Measurements from ENCODE around the gene NFIB. TPM values are rescaled to one million over a fixed set of nuclear protein-coding genes. Genes with fewer than 3 reads are reported as not detected.
A peak's percentile ranks its signal among the peaks of the same experiment; 100 is the strongest.

Gene NFIB
- total and polyA plus RNA-seq, 2 of the 8 experiments (the other 6 are each of a cell fraction or from before 2014, with no cell fraction given), result 2.6 to 13.1 TPM

GRCh38 chr9:14203356-14204056 is 110.4 kb downstream of the NFIB start:
- Histone ChIP-seq H2BK5ac (ENCODE audit: low read depth, low read length) (no peak overlapping the region), H2BK20ac (ENCODE audit: low read length) (no peak overlapping the region), H2AFZ (ENCODE audit: low read length) (no peak overlapping the region), H3K27me3 (replicated peaks in 1 of 4; ENCODE audit: control insufficient read depth in 3 of 4, extremely low read depth in 1 of 4, insufficient read depth in 3 of 4, low read length in 3 of 4) (no peaks in the 10 kb centered on the region), H3K36me3 (ENCODE audit: control insufficient read depth in 2 of 4, insufficient read depth in 4 of 4, low read length in 3 of 4) (no peaks in the 10 kb centered on the region), H3K9me3 (ENCODE audit: insufficient read depth in 2 of 2, low read depth in 1 of 2, low read length in 1 of 2) (no peaks in the 10 kb centered on the region), H3K23ac (ENCODE audit: insufficient read length) (no peak overlapping the region), H3K4me3 (ENCODE audit: extremely low read depth in 1 of 4, insufficient read depth in 2 of 4, low read depth in 3 of 4, low read length in 4 of 4) (no peak overlapping the region), H3K4me1 (replicated peaks in 1 of 4; ENCODE audit: control insufficient read depth in 3 of 4, insufficient read depth in 4 of 4, low read length in 3 of 4) (peaks cover 0 to 3% (median under 1%) of the 10 kb centered on the region in 4 experiments; a peak in 1 of 7 replicates), H2BK120ac (replicated peaks; ENCODE audit: low read depth, low read length) (no peak overlapping the region), H3K23me2 (ENCODE audit: low read depth, low read length) (no peaks in the 10 kb centered on the region), H3K79me2 (ENCODE audit: control insufficient read depth in 1 of 2, insufficient read depth in 2 of 2, low read length in 2 of 2) (peaks cover 0 to under 1% of the 10 kb centered on the region in 2 experiments; a peak in 1 of 4 replicates), H2BK12ac (ENCODE audit: low read depth, low read length) (no peak overlapping the region), H4K20me1 (replicated peaks in 1 of 2; ENCODE audit: control insufficient read depth in 1 of 2, insufficient read depth in 2 of 2, low read length in 2 of 2) (no peaks in the 10 kb centered on the region), H3K56ac (replicated peaks; ENCODE audit: insufficient read length, low read depth, low read length) (no peak overlapping the region), H3K27ac (ENCODE audit: low read depth, low read length) (no peak overlapping the region), H4K5ac (ENCODE audit: insufficient read length, low read depth, low read length) (no peak overlapping the region), H3K4ac (replicated peaks; ENCODE audit: insufficient read length, low read depth, low read length) (no peak overlapping the region), H4K91ac (replicated peaks; ENCODE audit: insufficient read length, low read length) (no peak overlapping the region), H3K14ac (ENCODE audit: insufficient read length) (no peak overlapping the region), H3K18ac (ENCODE audit: extremely low read depth, low read length) (no peak overlapping the region), H3K4me2 (ENCODE audit: insufficient read depth in 1 of 2, low read depth in 2 of 2, low read length in 2 of 2) (no peak overlapping the region), H2AK5ac (ENCODE audit: low read depth, low read length) (no peak overlapping the region), H3K79me1 (ENCODE audit: low read depth, low read length) (no peaks in the 10 kb centered on the region; the same call in 1 of the 2 replicates), H3K9ac (replicated peaks in 1 of 4; ENCODE audit: extremely low read depth in 1 of 4, low read depth in 3 of 4, low read length in 3 of 4) (no peak overlapping the region), H4K8ac (ENCODE audit: extremely low read depth, insufficient read depth, low read length) (no peak overlapping the region; the same call in 1 of the 2 replicates), H2BK15ac (ENCODE audit: low read length) (no peak overlapping the region)
- CTCF ChIA-PET (ENCODE audit: partially characterized antibody), result interaction anchor here (0.8 kb wide), 1 partner anchor 42 kb away, joined by 3 read pairs; no protein-coding TSS in a partner anchor
- 95% methylated on average over 12 of the region's 12 CpGs; no CpG with 5 or more reads in 1 of the 2 experiments for WGBS, 2 experiments (ENCODE audit: extremely low coverage in 1 of 2, insufficient coverage in 1 of 2, insufficient read length in 1 of 2, insufficient replicate concordance in 2 of 2, low coverage in 1 of 2, low lambda C conversion rate in 2 of 2, missing lambda C conversion rate in 1 of 2)
- no peak for FAIRE-seq
- TF ChIP-seq YY1 (IDR thresholded peaks at IDR 0.05; ENCODE audit: low read depth, low read length), result peak; percentile 89
- TF ChIP-seq PHF8 (conservative IDR thresholded peaks at IDR 0.05; ENCODE audit: low read depth, low read length), result no peak
- POLR2A ChIA-PET (ENCODE audit: partially characterized antibody), result interaction anchor here (0.8 to 1.5 kb wide), 2 partner anchors 8 to 16 kb away, joined by 3 to 4 read pairs; no protein-coding TSS in a partner anchor
- DNase-seq (ENCODE audit: low read depth in 1 of 2, low spot score in 2 of 2), result no peak
